ENCODE data around the gene PNPLA6. TPM values are rescaled to one million over a fixed set of nuclear protein-coding genes. Genes with fewer than 3 reads are reported as not detected.
A peak's percentile ranks its signal among the peaks of the same experiment; 100 is the strongest.

The PNPLA6 gene
- total RNA-seq, 1 donor from 2014 or later, result 116 TPM

DNA sequence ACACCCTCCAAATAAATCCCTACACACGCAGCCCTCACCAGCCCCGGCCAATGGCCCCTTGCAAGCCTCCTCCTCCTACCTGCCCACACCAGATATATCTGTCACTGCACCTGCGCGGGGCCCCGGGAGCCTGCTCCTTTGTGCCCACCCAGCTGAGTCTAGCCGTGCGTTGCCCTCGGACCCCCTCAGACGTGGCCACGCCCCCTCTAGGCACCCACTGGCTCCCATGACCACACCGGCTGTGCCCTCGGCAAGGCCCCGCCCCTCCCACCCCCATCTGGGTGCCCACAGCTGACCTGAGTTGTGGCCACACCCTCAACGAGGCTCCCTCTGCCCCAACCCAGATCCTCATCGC, 6.3 kb upstream of the PNPLA6 start:
- Mint-ChIP-seq H3K9me3 (no peaks in the 10 kb centered on the region), H3K4me3 (no peak overlapping the region), H3K4me1 (peaks cover 12% of the 10 kb centered on the region), H3K27me3 (no peaks in the 10 kb centered on the region), H3K36me3 (ENCODE audit: low read depth) (peaks cover 16% of the 10 kb centered on the region), H3K27ac (no peak overlapping the region)
- POLR2A ChIA-PET, result no interaction called here
- TF ChIP-seq, protein P1, sequence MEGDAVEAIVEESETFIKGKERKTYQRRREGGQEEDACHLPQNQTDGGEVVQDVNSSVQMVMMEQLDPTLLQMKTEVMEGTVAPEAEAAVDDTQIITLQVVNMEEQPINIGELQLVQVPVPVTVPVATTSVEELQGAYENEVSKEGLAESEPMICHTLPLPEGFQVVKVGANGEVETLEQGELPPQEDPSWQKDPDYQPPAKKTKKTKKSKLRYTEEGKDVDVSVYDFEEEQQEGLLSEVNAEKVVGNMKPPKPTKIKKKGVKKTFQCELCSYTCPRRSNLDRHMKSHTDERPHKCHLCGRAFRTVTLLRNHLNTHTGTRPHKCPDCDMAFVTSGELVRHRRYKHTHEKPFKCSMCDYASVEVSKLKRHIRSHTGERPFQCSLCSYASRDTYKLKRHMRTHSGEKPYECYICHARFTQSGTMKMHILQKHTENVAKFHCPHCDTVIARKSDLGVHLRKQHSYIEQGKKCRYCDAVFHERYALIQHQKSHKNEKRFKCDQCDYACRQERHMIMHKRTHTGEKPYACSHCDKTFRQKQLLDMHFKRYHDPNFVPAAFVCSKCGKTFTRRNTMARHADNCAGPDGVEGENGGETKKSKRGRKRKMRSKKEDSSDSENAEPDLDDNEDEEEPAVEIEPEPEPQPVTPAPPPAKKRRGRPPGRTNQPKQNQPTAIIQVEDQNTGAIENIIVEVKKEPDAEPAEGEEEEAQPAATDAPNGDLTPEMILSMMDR (IDR thresholded peaks at IDR 0.05), result no peak
- CTCF ChIA-PET, result no interaction called here
- intact Hi-C loops (cut with micrococcal nuclease), result no loop called here
- DNase-seq (no peak), ATAC-seq (ENCODE audit: low read depth) (no peak)

DNA sequence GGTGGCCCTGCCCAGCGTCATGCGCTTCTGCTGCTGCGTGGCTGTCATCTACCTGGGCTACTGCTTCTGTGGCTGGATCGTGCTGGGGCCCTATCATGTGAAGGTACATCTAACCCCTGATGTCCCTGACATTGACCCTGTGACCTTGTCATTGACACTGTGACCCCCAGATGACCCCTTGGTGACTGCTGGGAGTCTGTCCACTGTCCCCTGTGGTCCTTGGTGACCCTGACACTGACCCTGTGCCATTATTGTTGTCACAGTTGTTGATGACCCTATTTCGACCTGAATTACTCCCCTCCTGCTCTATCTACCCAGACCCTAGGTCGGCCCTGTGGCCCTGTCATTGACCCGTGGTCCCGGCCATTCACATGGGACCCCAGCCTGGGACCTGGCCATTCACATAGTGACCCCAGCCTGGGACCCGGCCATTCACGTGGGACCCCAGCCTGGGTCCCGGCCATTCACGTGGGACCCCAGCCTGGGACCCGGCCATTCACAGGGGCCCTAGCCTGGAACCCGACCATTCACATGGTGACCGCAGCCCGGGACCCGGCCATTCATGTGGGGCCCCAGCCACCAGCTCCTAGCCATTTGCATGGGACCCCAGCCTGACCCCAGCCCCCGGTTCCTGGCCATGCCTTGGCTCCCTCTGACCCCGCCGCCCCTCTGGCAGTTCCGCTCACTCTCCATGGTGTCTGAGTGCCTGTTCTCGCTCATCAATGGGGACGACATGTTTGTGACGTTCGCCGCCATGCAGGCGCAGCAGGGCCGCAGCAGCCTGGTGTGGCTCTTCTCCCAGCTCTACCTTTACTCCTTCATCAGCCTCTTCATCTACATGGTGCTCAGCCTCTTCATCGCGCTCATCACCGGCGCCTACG, 5.7 kb upstream of the PNPLA6 start:
- TF ChIP-seq, protein P1 (IDR thresholded peaks at IDR 0.05), result no peak
- DNase-seq (no peak), ATAC-seq (ENCODE audit: low read depth) (no peak)
- Mint-ChIP-seq H3K4me1 (peaks cover 17% of the 10 kb centered on the region), H3K27ac (no peak overlapping the region), H3K4me3 (no peak overlapping the region), H3K36me3 (ENCODE audit: low read depth) (peaks cover 16% of the 10 kb centered on the region), H3K9me3 (no peaks in the 10 kb centered on the region), H3K27me3 (no peaks in the 10 kb centered on the region)
- intact Hi-C loops (cut with micrococcal nuclease), result loop anchor here (10.0 kb wide), 2 partner anchors 395 to 1625 kb away; partner anchors contain the start of genes CTXN1, NDUFA11, SNAPC2 and VMAC
- ChIA-PET POLR2A (no interaction called here), CTCF (no interaction called here)

DNA sequence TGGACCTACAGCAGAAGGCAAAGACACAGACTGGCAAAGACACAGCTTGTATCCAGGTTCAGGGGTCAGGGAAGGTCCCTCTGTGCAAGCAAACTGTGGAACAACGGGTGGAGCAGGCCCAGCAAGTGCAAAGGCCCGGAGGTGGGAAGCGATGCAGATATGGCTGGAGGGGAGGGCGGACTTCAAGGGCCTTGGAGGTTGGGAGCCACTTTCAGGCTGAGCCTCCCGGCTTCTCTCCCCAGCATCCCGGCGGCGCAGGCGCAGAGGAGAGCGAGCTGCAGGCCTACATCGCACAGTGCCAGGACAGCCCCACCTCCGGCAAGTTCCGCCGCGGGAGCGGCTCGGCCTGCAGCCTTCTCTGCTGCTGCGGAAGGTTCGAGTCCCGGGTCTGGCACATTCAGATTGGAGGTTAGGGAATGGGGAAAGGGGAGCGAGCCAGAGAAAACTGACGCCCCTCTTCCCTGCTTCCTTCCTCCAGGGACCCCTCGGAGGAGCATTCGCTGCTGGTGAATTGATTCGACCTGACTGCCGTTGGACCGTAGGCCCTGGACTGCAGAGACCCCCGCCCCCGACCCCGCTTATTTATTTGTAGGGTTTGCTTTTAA, 2.1 kb upstream of the PNPLA6 start:
- Mint-ChIP-seq H3K4me1 (peaks cover 32% of the 10 kb centered on the region), H3K27ac (peak overlapping the region; percentile 71), H3K9me3 (no peaks in the 10 kb centered on the region), H3K4me3 (peak overlapping the region; percentile 94), H3K27me3 (no peaks in the 10 kb centered on the region), H3K36me3 (ENCODE audit: low read depth) (peaks cover 22% of the 10 kb centered on the region)
- DNase-seq, result no peak
- intact Hi-C loops (cut with micrococcal nuclease), result loop anchor here (10.0 kb wide), 2 partner anchors 391 to 1629 kb away; partner anchors contain the start of genes CTXN1, NDUFA11, SNAPC2 and VMAC
- CTCF ChIA-PET, result no interaction called here
- POLR2A ChIA-PET, result interaction anchor here (2.7 kb wide), 1 partner anchor 11 kb away, joined by 14 read pairs; the partner anchor contains the start of gene MCOLN1
- TF ChIP-seq, protein P1 (IDR thresholded peaks at IDR 0.05), result no peak
- ATAC-seq (ENCODE audit: low read depth), result no peak

DNA sequence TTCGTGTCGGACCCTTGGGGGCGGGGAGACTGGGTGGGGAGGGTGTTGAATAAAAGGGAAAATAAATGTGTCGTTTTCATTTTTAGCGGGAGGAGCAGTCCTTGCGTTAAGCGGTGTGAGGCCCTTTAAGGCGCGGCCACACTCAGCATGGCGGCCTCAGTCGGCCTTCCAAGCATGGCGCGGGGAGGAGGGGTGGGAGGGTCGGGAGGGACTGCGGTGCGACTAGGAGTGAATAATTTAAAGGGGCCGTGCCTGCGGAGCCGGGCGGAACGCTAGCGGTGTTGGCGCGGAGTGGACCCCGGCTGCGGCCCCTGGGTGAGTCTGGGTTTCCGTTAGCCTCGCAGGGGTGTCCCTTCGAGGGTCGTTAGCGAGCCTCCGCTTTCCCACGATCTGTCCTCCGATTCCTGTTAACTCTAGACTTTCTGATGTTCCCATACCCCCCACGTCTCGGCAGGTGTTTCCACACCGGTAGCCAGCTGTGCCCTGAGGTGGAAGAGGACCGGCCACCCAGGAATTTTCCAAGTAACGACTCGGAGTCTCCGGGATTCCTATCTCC, 1.5 kb upstream of the PNPLA6 start:
- POLR2A ChIA-PET, result interaction anchor here (0.7 to 3.3 kb wide), 4 partner anchors 12 to 96 kb away, joined by 3 to 37 read pairs (median 6); partner anchors contain the start of genes MCOLN1, PET100 and XAB2

More for the DNA sequence above, 1.5 kb upstream of the PNPLA6 start:
- Mint-ChIP-seq H3K36me3 (ENCODE audit: low read depth) (peaks cover 26% of the 10 kb centered on the region), H3K4me3 (peak overlapping the region; percentile 94), H3K27ac (peak overlapping the region; percentile 91), H3K9me3 (no peaks in the 10 kb centered on the region), H3K4me1 (peaks cover 32% of the 10 kb centered on the region), H3K27me3 (no peaks in the 10 kb centered on the region)
- ATAC-seq (ENCODE audit: low read depth) (peak; percentile 51), DNase-seq (peak; percentile 72)
- intact Hi-C loops (cut with micrococcal nuclease), result loop anchor here (1.0 to 10.0 kb wide), 5 partner anchors 12 to 1629 kb away; partner anchors contain the start of genes CTXN1, MCOLN1, NDUFA11 and SNAPC2
- CTCF ChIA-PET, result no interaction called here
- TF ChIP-seq, protein P1 (IDR thresholded peaks at IDR 0.05), result no peak
